GM21786 (cell line): ENCODE measurements around the gene ORAI3.
"Not testable (repeated sequence)": the region's sequence is repeated elsewhere in the genome, so short reads cannot be mapped to it uniquely, and the experiment has no call there.

ENCODE experiments used
- ATAC-seq: cut with Tn5 transposase; IDR thresholded peaks from one replicate; pipeline ENCODE4 v1.9.1; 2021; ENCODE audit not compliant: unreplicated experiment

Gene ORAI3

GRCh38 chr16:30923554-30924075 is 25.3 kb upstream of the ORAI3 start, which contains the start of gene FBXL19:
FBXL19 (plus strand) TSS chr16:30923572; CDS start chr16:30925755, 2,183 bp downstream.
- ATAC-seq = no peak

GRCh38 chr16:30924076-30924912 is 24.6 kb upstream of the ORAI3 start:
- no peak for ATAC-seq

DNA sequence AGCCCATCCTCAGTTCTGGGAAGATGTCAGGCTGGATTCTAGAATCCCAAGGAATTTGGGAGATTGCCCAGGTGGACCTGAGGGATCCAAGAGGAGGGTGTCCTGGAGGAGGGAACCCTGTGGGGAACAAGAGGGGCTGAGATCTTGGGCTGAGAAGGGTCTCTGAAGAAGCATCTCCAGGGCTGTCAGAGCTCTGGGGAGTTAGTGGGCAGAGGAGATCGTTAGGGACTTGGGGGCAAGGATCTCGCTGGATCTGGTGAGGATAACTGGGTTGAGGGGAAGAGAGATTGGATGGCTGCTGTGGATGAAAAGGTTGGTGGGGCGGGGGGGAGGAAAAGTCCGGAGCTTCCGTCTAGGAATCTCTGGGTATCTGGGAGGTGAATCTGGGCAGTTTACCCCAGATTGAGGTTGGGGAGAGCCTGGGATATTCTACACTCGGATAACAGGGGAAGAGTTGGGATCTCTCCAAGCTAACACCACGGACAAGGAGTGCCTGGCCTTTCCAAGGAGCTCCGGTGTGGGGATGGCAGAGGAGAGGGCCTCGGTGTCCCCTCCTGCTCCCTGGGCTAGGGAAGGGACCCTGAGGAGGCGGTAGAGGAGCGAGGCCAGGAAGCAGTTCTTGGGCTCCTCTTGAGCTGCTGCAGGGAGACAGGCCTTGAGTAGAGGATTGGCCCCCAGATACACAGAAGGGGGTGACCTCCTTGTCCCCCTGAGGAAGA is 23.8 kb upstream of the ORAI3 start:
- no peak for ATAC-seq

DNA sequence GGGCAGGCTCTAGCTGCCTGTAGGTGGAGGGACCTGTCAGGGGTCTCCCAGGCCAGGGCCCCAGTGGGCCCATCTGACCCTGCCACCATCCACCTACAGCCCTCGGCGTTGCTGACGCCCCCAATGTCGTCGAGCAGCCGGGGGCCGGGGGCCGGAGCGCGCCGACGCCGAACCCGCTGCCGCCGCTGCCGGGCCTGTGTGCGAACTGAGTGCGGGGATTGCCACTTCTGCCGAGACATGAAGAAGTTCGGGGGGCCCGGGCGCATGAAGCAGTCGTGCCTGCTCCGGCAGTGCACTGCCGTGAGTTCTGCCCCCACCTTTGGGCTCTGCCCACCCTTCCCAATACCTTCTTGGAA is 23.3 kb upstream of the ORAI3 start:
- no peak for ATAC-seq

DNA sequence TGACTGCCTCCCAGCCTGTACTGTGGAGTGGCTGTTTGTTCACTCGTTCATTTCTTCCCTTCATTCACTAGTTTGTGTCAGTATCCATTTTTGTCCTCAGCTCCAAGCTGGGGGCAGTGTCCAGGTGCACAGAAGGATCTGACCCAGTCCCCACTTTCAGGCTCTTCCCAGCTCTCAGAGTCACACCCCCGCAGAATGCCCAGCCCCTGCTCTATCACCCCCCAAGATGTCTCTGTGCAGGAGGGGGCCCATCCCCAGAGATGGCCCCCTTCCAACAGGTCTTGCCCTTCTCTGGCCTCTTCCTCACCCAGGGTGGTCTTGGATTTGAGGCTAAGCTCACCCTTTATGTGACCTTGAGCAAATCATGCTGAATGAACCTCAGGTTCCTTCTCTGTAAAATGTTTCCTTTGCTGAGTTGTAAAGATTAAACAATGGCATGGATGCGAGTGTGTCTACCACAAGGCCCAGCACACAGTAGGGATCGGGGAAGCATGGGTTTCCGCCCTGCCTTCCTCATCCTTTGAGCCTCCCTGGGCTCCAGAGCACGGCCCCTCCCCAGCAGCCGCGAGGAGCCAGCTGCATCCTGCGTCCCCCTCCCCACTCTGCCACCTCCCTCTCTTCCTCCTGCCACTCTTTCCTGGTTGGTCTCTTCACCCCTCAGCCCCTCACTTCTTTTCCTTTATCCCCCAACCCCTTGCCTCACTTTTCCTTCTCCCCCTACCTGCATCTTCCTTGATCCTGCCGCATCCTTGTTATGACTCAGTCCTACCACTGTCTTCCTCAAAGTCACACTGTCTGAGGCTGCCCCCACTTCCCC is 22.7 kb upstream of the ORAI3 start:
- no peak for ATAC-seq

- ATAC-seq = no peak
These were observed 21.7 kb upstream of the ORAI3 start for GRCh38 chr16:30926937-30927788.

DNA sequence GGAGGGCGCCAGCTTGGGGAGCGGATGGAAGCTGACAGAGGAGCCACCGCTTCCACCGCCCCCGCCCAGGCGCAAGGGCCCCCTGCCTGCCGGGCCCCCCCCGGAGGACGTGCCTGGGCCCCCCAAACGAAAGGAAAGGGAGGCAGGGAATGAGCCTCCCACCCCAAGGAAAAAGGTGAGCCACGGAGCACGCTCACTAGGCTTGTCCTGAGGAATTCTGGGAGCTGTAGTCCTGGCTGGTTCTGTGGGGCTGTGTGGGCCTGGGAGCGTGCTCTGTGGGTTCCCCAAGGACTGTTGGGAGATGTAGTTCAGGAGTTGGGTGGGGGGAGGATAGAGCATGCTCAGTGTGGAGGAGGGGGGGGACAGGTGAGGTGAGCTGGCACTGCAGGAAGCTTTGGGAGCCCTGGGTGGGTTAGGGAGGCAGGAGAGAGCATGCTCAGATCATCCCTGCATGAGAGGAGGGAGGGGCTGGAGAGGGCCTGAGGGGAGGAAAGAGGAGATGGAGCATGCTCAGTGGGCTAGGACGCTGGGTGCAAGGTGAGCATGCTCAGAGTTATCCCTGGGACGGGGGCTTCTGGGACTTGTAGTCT is 21.0 kb upstream of the ORAI3 start:
- ATAC-seq = no peak

- no peak for ATAC-seq
These were observed 20.5 kb upstream of the ORAI3 start for GRCh38 chr16:30928390-30928789.

DNA sequence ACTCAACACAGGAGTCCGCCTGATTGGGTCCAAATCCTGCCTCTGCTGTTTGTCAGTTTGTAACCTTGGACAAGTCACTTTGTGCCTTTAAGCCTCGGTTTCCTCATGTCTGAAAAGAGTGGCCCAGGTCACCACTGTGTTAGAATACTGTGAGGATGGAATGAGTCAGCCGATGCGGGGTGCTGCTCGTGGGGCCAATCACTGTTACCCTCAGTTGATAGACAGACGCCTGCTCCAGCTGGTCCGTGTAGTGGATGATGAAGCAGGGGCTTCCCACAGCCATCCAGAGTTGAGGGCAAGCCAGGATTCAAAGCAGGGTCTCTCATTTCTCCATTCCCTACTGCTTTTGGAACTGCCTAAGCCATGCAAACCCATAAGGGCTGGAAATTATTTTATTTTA is 19.7 kb upstream of the ORAI3 start:
- no peak for ATAC-seq

- ATAC-seq = no peak
These were observed 18.7 kb upstream of the ORAI3 start for GRCh38 chr16:30930160-30930571.

DNA sequence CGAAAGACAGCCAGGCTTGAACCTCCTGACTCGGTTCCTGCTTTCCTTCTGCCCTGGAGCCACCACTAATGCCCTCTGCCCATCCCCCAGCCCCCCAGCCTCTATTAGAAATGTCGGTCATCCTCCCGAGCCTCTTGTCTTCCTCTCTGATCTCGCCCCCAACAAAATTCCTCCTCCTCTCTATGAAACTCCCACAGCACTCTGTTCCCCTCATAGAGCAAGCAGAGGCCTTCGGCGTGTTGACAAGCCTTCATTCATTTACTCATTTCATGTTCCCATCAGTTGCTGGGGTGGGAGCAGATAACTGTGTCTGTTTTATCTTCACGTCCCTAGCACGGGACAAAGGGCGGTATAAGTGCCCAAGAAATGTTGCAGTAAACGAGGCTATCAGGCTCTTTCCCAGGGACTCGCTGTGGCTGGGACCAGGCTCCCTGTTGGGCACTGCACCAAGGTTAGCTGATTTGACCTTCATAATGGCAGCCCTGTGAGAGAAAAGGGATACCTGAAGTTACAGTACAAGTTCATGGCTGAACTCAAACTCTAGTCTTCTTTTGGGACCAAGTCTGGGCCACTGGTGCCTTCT is 17.7 kb upstream of the ORAI3 start:
- ATAC-seq = no peak

DNA sequence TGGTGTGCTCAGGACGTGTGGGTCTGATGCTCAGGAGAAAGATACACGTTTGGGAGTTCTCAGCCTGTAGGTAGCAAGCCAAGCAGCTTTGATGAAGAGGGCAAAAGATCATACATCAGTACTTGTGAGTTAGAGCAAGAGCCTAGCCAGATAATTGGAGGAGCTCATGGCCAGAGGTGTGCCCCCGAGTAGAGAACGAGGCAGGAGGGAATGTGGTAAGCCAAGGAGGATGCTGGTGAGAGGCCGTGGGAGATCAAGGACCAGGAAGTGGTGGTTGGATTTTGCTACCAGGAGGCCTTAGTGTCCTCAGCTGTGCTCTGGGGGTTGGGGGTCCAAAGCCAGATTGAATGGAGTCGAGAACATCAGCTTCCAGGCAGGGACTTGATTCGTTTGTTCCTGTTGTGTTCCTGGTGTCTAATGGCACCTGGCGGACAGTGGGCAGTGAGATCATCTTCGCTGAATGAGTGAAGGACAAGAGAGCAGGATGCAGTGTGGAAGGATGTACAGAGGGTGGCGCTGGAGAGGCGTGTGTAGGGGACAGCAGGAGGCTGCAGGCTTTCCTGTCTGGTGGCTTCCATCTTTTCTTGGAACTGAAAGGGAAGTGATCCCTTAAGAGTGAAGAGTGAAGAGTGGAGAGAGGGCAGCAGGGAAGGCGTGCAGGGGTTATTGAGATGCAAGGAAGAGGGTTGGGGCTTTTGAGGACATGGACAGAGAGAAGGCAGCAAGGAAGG is 13.9 kb upstream of the ORAI3 start:
- no peak for ATAC-seq

DNA sequence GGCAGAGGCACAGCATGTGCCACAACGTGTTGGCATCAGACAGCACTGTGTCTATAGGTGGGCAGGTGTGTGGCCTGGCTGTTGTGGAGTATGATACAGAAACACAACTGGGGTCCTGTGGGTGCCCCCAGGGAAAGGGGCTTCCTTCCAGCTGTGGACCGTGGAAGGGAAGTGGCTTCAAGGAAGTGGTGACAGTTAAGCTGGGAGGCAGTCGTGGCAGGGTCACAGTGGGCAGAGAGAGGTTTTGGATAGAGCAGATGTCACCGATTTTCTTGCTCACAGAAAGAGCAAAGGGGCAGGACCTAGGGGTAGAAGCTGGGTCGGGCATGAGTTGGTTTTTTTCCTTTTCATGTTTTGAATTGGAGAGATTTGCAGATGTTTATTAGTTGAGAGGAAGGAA is 11.2 kb upstream of the ORAI3 start:
- no peak for ATAC-seq

DNA sequence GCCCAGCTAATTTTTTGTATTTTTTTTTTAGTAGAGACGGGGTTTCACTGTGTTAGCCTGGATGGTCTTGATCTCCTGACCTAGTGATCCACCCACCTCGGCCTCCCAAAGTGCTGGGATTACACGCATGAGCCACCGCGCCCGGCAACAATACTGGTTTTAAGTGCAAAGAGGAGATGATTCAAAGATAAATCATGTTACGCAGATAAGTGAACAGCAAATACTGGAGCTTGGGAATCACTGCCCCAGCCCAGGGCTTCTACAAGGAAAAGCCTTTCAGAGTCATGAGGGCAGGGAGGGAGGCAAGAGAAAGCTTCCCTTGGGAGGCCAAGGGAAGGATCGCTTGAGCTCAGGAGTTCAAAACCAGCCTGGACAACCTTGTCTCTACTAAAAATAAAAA is 9.3 kb upstream of the ORAI3 start:
- ATAC-seq = not testable (repeated sequence)

DNA sequence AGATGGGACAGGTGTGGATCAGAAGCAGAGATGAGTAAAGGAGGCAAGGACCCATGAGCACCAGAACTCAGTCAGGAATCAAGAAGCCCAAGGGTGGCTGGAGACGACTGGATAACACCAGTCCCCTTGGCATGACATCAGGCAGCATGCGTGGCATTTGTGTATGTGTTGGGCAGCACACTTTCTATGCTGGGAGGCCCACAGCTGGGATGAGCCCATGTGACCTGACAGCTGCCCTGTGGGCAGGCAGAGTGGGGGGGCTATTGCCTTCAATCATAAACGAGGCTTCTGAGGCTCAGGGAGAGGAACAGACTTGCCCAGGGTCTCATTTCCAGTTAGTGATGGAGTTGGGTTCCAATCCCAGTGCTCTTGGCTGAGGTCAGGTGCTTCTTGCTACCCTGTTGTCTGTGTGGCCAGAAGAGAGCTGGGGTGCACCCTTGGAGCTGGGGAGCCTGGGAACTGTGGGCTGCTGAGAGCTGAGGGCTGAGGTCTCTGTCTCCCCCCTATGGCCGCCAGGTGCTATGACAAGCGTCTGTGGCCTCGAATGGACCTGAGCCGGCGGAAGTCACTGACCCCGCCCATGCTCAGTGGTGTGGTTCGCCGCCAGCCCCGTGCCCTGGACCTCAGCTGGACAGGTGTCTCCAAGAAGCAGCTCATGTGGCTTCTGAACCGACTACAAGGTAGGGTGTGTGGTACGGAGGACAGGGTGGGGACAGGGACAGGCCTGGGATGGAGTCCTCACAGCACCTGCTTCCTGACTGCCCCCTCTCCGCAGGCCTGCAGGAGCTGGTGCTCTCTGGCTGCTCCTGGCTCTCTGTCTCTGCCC is 7.1 kb upstream of the ORAI3 start:
- ATAC-seq = peak; percentile 85

- no peak for ATAC-seq
These were observed 6.5 kb upstream of the ORAI3 start for GRCh38 chr16:30942426-30942806.

DNA sequence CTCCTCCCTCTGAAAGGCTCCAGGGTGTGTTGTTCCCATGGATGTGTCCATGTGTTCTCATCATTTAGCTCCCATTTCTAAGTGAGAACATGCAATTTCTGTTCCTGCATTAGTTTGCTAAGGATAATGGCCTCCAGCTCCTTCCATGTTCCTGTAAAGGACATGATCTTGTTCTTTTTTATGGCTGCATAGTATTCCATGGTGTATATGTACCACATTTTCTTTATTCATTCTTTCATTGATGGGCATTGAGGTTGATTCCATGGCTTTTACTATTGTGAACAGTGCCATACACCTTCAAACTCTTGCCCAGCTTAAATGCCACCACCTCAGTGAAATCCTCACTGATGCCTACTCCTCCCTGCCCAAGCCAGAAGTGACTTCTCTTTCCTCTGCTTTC is 4.5 kb upstream of the ORAI3 start:
- ATAC-seq = no peak
